Measurements from ENCODE around the gene TATDN3.

- TF ChIP-seq POLR2A (IDR thresholded peaks at IDR 0.05) (no peak), CTCF (IDR thresholded peaks at IDR 0.05) (no peak), POLR2AphosphoS5 (IDR thresholded peaks at IDR 0.05) (no peak)
Observed at GRCh38 chr1:212847549-212847948, 55.9 kb downstream of the TATDN3 start, which contains the start of gene SPATA45.

Data from breast epithelium (tissue), 3 donors.